Measurements from ENCODE around the gene ACYP2. TPM values are rescaled to one million over a fixed set of nuclear protein-coding genes. Genes with fewer than 3 reads are reported as not detected.
"Not testable (repeated sequence)": the region's sequence is repeated elsewhere in the genome, so short reads cannot be mapped to it uniquely, and the experiment has no call there.

Gene ACYP2
- total RNA-seq, 1 donor from 2014 or later: 86.1 TPM

DNA sequence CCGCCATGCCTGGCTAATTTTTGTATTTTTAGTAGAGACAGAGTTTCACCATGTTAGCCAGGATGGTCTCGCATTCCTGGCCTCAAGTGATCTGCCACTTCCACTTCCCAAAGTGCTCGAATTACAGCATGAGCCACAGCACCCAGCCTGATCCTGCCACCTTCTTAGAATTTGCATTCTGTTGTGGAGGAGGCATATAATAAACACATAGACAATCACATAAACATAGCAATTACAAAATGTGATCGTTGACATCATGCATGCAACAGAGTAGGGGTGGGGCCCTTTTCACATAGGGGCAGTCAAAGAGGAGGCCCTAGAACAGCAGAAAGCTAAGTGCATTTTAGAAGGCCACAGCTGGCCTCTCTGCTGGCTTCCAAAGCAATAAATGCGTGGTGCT lies 180.5 kb downstream of the ACYP2 start:
- no peak for DNase-seq (ENCODE audit: low spot score)
- intact Hi-C loops (cut with DNase I): no loop called here

DNA sequence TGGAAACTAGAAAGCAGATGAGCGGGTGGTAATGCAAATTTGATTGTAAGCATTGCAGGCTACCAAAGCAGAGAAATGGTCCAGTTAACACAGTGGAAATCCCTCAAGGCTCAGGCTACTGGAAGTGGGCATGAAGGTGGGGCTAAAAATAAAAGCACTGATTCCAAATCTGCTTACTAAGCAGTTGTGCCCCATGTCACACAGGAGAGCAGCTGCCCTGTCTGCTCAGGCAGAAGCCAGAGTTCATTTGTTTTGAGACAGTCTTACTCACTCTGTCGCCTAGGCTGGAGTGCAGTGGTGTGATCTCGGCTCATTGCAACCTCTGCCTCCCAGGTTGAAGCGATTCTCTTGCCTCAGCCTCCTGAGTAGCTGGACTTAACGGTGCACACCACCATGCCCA lies 183.1 kb downstream of the ACYP2 start:
- intact Hi-C loops (cut with DNase I): no loop called here
- no peak for DNase-seq (ENCODE audit: low spot score)

DNA sequence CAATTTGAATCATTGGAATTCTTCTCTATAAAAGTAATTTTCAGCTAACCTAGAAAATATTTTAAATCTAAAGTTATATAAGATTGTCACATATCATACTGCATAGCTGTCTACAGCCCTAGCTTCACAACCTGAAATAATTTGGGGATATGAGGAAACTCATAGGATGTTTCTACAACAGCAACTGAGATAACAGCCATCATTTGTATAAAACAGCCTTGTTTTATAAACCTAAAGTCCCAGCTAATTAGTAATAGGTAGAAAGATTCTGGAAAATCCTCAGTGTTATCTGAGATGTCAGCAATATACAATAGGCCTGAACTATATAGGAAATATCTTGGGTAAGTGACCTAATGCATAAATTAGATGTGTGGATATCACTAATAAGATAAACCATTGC lies 188.2 kb downstream of the ACYP2 start:
- no peak for DNase-seq (ENCODE audit: low spot score)
- intact Hi-C loops (cut with DNase I): no loop called here

DNA sequence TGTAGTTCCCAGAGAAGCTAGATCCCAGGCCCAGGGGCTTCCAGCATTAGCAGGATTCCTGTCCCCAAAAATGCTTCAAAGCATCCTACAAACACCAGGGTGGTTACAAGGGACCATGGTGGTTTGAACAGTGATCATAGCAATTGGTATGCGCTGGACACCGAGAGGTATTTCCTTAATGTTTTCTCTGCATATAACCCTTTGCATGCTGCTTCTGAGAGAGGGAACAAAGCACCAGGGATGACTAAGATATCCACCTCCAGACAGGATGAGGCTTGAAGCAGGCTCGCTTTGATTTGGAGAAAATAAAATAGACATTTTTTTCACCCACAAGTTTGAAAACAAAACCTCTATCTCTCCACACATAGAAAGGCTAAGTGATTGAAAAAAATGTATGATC lies 191.1 kb downstream of the ACYP2 start:
- no peak for DNase-seq (ENCODE audit: low spot score)
- intact Hi-C loops (cut with DNase I): no loop called here

DNA sequence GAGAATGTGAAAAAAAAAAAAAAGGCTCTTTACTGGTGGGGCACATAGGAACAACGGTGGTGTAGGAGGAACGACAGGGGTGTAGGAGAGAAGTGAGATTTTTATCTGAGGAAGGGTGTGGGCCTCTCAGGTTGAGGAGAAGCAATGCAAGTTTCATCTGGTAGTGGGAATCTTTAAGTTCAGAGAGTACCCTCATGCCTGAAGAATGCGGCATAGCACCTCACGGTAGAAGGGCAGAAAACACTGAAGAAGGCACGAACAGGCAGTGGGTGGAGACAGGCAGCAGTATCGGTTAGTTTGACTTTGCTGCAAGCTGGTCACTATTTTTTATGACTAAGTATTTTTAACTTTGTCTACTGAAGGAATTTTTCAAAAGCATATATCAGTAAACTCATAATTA lies 192.8 kb downstream of the ACYP2 start:
- DNase-seq (ENCODE audit: low spot score): no peak
- intact Hi-C loops (cut with DNase I): no loop called here

DNA sequence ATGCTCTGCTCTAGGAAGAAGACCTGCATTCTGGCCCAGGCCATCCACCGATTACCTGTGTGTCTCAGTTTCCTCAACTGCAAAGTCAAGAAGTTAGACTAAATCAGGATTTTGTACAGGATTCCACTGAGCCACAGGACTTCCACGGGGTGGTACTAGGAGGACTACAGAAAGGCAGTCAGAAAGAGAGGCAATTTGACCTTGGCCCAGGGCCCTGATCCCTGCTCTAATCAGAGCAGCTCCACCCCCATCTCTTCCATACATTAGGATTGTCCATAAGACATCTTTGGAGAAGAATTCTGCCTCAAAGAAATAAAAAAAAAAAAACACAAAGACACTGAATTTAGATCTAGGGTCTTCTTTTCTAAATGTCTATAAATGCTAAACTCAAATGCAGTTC lies 193.4 kb downstream of the ACYP2 start:
- no peak for DNase-seq (ENCODE audit: low spot score)
- intact Hi-C loops (cut with DNase I): no loop called here

DNA sequence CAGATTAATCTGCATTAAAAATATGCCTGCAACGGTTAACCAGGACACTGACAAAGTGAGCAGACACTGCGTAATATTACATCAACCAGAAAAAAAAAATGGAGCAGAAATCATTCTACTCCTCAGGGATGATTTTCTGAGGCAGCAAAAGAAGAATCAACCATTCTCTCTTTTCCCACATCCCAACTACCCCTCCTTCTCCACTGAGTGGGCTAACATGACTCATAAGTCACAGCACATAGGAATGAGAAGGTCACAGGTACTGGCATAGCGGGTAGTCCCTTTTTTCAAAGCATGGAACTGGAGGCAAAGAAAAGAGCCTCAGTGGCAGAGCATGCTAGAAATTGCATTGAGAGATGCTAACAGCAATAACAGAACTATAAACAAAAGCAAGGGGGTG lies 194.9 kb downstream of the ACYP2 start:
- no peak for DNase-seq (ENCODE audit: low spot score)
- intact Hi-C loops (cut with DNase I): no loop called here

DNA sequence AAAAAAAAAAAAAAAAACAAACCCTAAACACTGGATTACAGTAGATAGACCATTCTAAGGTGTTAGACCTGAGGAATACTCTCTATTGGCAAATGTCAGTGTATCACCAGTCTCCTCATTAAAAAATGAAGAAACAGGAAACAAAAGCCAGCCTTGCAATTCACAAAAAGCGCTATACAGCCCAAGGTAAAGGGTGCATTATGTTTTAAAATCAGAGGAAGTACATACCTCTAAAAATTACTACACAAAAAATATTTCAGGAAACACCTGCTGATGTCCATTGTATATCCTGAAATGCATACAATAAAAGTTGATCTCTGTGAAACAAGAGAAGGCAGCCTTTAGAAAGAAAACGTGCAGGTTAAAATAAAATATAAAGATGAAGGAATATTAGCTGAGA lies 195.5 kb downstream of the ACYP2 start:
- DNase-seq (ENCODE audit: low spot score): no peak
- intact Hi-C loops (cut with DNase I): no loop called here

DNA sequence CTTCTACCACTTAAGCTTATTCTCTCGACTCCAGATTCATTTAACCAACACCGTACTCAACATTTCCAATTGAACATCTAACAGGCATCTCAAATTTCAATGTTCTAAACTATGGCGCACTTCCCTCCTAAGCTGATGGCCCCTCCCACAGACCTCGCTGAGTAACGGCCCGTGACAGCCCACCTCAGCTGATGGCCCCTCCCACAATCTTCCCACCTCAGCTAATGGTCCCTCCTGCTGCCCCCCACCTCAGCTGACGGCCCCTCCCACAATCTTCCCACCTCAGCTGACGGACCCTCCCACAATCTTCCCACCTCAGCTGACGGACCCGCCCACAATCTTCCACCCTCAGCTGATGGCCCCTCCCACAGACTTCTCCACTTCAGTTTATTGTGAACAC lies 197.7 kb downstream of the ACYP2 start:
- no peak for DNase-seq (ENCODE audit: low spot score)
- intact Hi-C loops (cut with DNase I): no loop called here

DNA sequence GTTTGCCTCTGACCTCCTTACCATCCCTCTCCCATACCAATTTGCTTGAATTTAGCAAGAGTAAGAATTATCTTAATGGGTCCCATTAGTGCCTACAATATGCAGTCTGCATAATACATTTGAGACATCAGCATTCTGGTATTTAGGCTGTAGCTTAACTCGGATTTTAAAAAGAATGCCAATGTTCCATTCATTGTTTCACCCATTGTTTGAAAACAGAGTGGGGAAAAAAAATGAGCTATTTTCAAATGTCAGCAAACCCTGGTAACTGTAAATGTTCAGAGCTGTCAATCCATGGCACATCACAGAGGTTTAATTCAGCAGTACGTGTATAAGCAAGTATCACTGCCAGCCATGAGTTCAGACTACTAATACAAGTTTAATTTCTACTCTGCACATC lies 202.6 kb downstream of the ACYP2 start:
- intact Hi-C loops (cut with DNase I): no loop called here
- no peak for DNase-seq (ENCODE audit: low spot score)

DNA sequence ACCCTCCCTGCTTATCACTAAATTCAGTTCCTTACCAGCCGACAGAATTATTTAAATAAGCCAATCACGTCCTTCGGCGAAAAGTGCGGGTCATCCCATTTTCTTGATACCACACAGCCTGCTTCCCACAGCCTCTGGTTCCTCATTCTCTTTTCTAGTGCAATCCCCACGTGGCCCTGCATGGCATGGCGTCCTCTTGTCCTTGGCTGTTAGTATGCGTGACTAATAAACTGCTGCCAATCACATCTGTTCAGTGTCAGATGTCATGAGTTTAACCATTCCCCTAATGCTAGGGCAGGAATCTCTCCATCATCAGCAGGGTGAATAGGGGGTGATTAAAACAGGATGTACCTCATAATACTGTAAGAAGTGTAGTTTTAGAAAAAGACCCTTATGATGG lies 203.4 kb downstream of the ACYP2 start:
- DNase-seq (ENCODE audit: low spot score): no peak
- intact Hi-C loops (cut with DNase I): no loop called here

DNA sequence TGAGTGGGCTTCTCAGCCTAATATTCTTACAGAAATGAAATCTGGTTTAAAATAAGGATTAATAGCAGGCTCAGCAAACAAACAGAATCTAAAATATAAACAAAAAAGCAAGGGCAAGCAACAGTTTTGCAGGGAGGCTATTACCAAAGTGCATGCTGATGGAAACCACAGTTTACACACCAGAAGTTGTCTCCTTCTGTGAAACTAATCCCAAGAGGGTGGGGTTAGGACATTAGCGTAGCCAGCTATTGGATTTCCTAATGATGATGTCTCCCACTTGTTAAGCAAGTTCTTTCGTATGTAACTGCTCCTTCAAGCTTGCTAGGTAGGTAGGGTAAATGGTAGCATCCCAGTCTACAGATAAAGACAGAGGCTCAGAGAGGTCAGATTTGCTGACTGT lies 205.6 kb downstream of the ACYP2 start:
- DNase-seq (ENCODE audit: low spot score): no peak
- intact Hi-C loops (cut with DNase I): no loop called here

DNA sequence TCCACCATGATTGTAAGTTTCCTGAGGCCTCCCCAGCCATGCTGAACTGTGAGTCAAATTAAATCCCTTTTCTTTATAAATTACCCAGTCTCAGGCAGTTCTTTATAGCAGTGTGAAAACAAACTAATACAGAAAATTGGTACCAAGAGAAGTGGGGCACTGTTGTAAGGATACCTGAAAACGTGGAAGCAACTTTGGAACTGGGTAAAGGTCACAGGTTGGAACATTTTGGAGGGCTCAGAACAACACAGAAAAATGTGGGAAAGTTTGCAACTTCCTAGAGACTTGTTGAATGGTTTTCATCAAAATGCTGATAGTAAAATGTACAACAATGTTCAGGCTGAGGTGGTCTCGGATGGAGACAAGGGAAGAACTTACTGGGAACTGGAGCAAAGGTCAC lies 209.1 kb downstream of the ACYP2 start:
- DNase-seq (ENCODE audit: low spot score); intact Hi-C loops (cut with DNase I): not testable (repeated sequence)

DNA sequence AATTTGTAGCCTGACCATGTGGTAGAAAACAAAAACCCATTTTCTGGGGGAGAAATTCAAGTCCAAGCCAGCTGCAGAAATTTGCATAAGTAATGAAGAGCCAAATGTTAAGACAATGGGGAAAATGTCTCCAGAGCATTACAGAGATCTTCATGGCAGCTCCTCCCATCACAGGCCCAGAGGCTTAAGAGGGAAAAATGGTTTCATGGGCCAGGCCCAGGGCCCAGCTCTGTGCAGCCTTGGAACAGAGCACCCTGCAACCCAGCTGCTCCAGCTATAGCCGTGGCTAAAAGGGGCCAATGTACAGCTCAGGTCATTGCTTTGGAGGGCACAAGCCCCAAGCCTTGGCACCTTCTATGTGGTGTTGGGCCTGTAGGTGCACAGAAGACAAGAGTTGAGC lies 209.7 kb downstream of the ACYP2 start:
- intact Hi-C loops (cut with DNase I): no loop called here
- no peak for DNase-seq (ENCODE audit: low spot score)

DNA sequence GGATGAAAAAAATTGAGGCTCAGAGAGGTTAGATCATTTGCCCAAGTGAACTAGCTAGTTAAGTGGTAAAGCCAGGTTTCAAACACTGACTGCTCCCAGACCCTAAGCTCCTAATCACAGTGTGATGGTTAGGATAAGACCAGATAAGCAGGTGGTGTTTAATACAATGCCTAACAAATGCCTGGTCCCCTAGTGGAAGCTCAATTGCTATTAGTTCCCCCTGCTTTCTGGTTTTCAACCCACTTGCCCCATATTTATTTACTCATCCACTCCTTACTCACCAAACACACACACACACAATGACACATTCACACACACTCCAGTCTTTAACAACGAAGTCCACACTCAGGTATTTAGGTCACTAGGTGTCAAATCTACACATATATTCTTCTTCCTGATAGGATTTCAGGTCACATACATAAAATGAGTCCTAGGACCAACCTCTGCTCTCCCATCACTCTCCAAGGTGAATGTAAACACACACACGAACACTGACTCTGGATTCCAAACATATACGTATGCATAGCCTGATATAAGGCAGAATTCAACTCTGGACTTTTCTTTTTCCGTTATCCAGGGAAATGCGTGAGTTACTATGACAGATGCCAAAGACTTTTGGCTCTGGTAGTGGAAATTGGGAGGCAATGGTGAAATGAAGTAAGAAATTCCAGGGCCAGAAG lies 214.2 kb downstream of the ACYP2 start:
- DNase-seq (ENCODE audit: low spot score): no peak
- intact Hi-C loops (cut with DNase I): loop anchor here (2.0 to 10.0 kb wide), 3 partner anchors 123 to 305 kb away; partner anchors contain the start of gene SPTBN1

DNA sequence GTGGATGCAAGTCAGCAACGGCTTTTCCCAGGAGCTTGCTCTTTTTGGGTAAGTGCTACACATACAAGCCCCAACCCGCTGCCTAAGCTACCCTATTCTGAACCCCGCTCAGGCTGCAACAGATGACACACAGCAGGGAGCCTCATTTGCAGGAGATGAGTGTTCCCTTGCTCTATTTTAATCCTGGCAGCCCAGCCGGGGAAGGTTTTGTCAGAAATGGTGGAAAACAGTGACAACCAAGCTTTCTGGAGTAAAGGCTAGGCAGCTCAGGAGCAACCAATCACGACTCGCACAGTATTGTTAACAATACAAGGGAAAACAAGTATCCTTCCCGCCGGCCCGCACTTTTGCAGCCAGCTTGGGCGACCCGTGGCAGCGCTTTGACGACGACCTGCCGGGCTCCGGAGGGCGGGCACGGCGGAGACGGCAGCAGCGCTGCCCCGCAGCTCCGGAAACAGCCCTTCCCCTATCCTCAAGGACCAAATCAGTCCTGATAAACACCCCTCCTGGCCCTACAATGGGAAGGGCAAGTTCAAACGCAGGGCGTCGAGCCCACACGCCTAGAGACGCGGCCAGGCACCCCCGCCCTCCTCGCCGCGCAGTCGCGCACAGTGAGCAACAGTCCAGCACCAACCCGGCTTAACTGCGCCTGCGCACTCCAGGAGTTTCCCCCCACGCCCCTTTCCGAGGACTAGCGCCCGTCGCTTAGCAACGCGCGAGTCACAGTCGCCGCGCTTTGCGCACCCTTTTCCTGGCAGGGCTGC lies 214.9 kb downstream of the ACYP2 start:
- intact Hi-C loops (cut with DNase I): loop anchor here (2.0 to 10.0 kb wide), 3 partner anchors 124 to 304 kb away; partner anchors contain the start of gene SPTBN1
- DNase-seq (ENCODE audit: low spot score): peak; percentile 98

DNA sequence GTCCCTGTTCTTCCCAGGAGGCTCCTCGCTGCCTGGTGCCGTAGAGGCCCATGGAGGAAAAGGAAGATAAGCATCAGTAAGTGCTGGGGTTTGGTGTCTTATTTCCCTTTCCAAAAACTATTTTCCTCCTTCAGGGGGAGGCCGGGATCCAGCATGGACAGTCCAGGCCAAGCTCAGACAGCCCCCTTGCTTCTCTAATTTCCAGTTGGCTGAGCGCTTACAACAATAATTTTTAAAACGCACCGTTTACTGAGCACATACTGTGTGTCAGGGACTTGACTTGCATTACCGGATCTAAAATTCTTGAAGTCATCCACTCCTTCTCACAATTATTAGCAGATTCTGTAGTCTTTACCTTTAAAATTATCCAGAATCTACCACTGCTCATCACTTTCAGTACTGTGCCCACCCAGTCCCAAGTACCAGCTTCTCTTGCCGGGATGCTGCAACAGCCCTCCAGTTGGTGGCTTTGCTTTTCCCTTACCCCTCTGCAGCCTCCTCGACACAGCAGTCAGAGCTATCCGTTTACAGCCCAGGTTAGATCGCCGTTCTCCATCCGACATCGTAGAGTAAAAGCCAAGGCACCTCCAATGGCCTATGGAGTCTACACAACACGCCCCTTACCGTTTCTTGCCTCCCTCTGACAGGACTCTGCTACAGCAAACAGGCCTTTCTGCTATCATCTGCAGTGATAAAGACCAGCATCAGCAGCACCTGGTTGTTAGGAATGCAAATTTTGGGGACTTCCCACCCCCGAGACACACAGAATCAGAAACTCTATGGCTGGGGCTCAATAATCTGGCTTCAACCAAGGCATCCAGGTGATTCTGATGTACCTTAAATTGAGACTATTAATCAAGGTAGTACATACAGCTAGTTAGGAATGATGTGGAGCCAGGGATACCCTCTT lies 215.8 kb downstream of the ACYP2 start:
- intact Hi-C loops (cut with DNase I): loop anchor here (2.0 to 10.0 kb wide), 3 partner anchors 124 to 304 kb away; partner anchors contain the start of gene SPTBN1
- DNase-seq (ENCODE audit: low spot score): no peak

DNA sequence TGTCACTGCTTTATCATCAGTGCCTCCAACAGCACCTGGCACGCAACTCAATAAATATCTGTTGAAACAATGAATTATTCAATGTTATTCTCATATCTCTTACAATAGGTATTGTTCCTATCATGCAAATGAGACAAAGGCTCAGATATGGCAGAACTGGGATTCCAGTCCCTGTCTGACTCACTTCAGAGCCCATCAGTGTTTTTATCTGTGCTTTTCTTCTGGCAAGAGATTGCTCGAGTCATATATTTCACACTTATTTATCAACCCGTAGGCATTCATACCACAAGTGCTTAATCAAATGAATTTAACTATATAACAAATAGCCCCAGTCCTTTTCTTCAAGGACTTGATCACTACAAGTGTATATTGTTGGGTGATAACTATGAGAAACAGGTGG lies 217.0 kb downstream of the ACYP2 start:
- intact Hi-C loops (cut with DNase I): loop anchor here (10.0 kb wide), 1 partner anchor 302 kb away; no protein-coding TSS in a partner anchor
- DNase-seq (ENCODE audit: low spot score): no peak

DNA sequence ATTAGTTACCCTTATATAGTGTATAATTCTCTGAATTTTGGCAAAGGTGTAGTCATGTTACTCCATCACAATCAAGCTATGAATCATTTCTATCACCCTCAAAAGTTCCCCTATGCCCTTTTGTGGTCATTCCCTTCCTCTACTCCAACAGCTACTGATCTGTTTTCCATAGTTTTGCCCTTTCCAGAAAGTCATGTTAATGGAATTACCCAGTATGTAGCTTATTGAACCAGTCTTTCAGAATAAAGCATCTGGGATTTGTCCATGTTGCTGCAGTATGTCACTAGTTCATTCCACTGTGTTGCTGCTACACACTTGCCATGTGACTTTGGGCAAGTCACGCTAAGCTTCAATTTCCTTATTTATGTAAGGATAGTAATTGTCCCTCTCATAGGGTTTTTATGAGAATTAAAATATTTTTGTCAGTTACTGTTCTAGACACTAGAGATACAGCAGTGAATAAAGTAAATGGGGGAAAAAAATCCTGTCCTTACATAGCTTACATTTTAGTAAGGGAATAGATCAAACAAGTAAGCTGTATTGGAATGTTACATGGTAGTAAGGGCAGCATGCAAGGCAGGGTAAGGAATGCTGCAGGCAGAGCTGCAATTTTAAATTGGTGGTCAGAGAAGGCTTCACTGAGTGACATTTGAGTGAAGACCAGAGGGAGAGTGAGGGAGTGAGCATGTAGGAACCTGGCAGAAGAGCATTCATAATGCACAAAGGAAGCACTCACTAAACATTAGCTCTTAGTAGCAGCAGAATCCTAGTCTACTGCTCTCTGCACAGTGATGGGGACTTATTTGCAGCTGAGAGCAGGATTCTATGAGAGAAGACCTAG lies 220.9 kb downstream of the ACYP2 start:
- DNase-seq (ENCODE audit: low spot score): no peak
- intact Hi-C loops (cut with DNase I): loop anchor here (2.0 to 10.0 kb wide), 2 partner anchors 22 to 298 kb away; no protein-coding TSS in a partner anchor

Data from cardiac septum (tissue), 1 donor.